Measurements from ENCODE around the gene NALF2.

- no peak for TF ChIP-seq CTCF (IDR thresholded peaks at IDR 0.05; ENCODE audit: insufficient read depth, low read depth, low read length)
- TF ChIP-seq EZH2 (IDR thresholded peaks at IDR 0.05; ENCODE audit: insufficient read depth, low read length) = no peak
Measured at GRCh38 chrX:69551421-69552009, 47.4 kb downstream of the NALF2 start.

Measured in astrocyte (in vitro differentiated cells and primary cell).